SJSA1 (cell line): ENCODE data around the gene ELF3. TPM values are rescaled to one million over a fixed set of nuclear protein-coding genes. Genes with fewer than 3 reads are reported as not detected.
"Not testable (repeated sequence)": the region's sequence is repeated elsewhere in the genome, so short reads cannot be mapped to it uniquely, and the experiment has no call there.

Source experiments
- DNase-seq, 2 experiments: peaks; one replicate each; pipeline ENCODE4 v3.0.0-alpha.2; 2015 to 2020; ENCODE audit warnings: low spot score in 2 of 2, low read depth in 1 of 2
- H3K27ac ChIP-seq: fragments of 250-450 bp; sonication (Bioruptor Pico); 2 replicates; pipeline ENCODE4 v1.5.1; 2020; ENCODE audit warnings: mild to moderate bottlenecking, moderate library complexity
- H3K27me3 ChIP-seq: fragments of 250-450 bp; sonication (Bioruptor Pico); replicated peaks from 2 replicates; pipeline ENCODE4 v1.5.1; 2020; ENCODE audit warnings: mild to moderate bottlenecking, moderate library complexity
- H3K36me3 ChIP-seq: fragments of 250-450 bp; sonication (Bioruptor Pico); 2 replicates; pipeline ENCODE4 v1.5.1; 2020; ENCODE audit warnings: mild to moderate bottlenecking
- H3K4me1 ChIP-seq: fragments of 250-450 bp; sonication (Bioruptor Pico); replicated peaks from 2 replicates; pipeline ENCODE4 v1.6.1; 2021; ENCODE audit warnings: mild to moderate bottlenecking
- H3K4me3 ChIP-seq: fragments of 250-450 bp; sonication (Bioruptor Pico); 2 replicates; pipeline ENCODE4 v1.5.1; 2020; ENCODE audit warnings: mild to moderate bottlenecking
- H3K9me3 ChIP-seq: fragments of 250-450 bp; sonication (Bioruptor Pico); replicated peaks from 2 replicates; pipeline ENCODE4 v1.5.1; 2020; ENCODE audit warnings: mild to moderate bottlenecking
- total RNA-seq: library from RNA; depleted of rRNA; stranded (reverse); fragments of >200 nt; shearing (Covaris generic); gene quantifications from 2 replicates; pipeline ENCODE4 v1.2.3, GENCODE V29; 2014

The ELF3 gene
- total RNA-seq, 1 experiment from 2014 or later: 0.05 TPM

GRCh38 chr1:202014060-202014459 is 3.7 kb downstream of the ELF3 start:
- no peak for DNase-seq
- peaks cover 24% of the 10 kb centered on the region for H3K4me1 ChIP-seq

GRCh38 chr1:202014915-202015661 is 4.7 kb downstream of the ELF3 start:
- no peaks in the 10 kb centered on the region for H3K36me3 ChIP-seq
- peaks cover 17% of the 10 kb centered on the region for H3K4me1 ChIP-seq
- DNase-seq: no peak
- H3K27ac ChIP-seq: no peak overlapping the region
- H3K27me3 ChIP-seq: no peaks in the 10 kb centered on the region
- no peaks in the 10 kb centered on the region for H3K9me3 ChIP-seq
- H3K4me3 ChIP-seq: no peak overlapping the region

More at GRCh38 chr1:202014060-202014459, 3.7 kb downstream of the ELF3 start:
- H3K36me3 ChIP-seq: no peaks in the 10 kb centered on the region
- H3K4me3 ChIP-seq: no peak overlapping the region
- H3K27ac ChIP-seq: no peak overlapping the region
- H3K27me3 ChIP-seq: no peaks in the 10 kb centered on the region
- H3K9me3 ChIP-seq: no peaks in the 10 kb centered on the region

- H3K36me3 ChIP-seq: no peaks in the 10 kb centered on the region
- peaks cover 13% of the 10 kb centered on the region for H3K4me1 ChIP-seq
- no peak for DNase-seq
- no peak overlapping the region for H3K4me3 ChIP-seq
- no peaks in the 10 kb centered on the region for H3K27me3 ChIP-seq
- H3K27ac ChIP-seq: no peak overlapping the region
- no peaks in the 10 kb centered on the region for H3K9me3 ChIP-seq
These were observed 5.2 kb downstream of the ELF3 start for GRCh38 chr1:202015662-202015937.

- DNase-seq: no peak
- Histone ChIP-seq H3K4me3 (no peak overlapping the region), H3K36me3 (no peaks in the 10 kb centered on the region), H3K27me3 (no peaks in the 10 kb centered on the region), H3K27ac (no peak overlapping the region), H3K9me3 (no peaks in the 10 kb centered on the region), H3K4me1 (peaks cover 13% of the 10 kb centered on the region)
These were observed 5.8 kb downstream of the ELF3 start for GRCh38 chr1:202016022-202016810.

- no peaks in the 10 kb centered on the region for H3K27me3 ChIP-seq
- no peak for DNase-seq
- H3K4me3 ChIP-seq: no peak overlapping the region
- no peak overlapping the region for H3K27ac ChIP-seq
- no peaks in the 10 kb centered on the region for H3K9me3 ChIP-seq
- H3K4me1 ChIP-seq: peaks cover 19% of the 10 kb centered on the region
- no peaks in the 10 kb centered on the region for H3K36me3 ChIP-seq
These were observed 6.7 kb downstream of the ELF3 start for GRCh38 chr1:202016811-202017748.

- peaks cover 27% of the 10 kb centered on the region for H3K4me1 ChIP-seq
- no peak for DNase-seq
- no peaks in the 10 kb centered on the region for H3K36me3 ChIP-seq
- H3K4me3 ChIP-seq: no peak overlapping the region
- H3K9me3 ChIP-seq: no peaks in the 10 kb centered on the region
- H3K27ac ChIP-seq: no peak overlapping the region
- no peaks in the 10 kb centered on the region for H3K27me3 ChIP-seq
These were observed 7.5 kb downstream of the ELF3 start for GRCh38 chr1:202017749-202018467.

GRCh38 chr1:202018468-202019234 is 8.3 kb downstream of the ELF3 start:
- H3K36me3 ChIP-seq: no peaks in the 10 kb centered on the region
- DNase-seq: no peak

GRCh38 chr1:202019235-202019558 is 8.8 kb downstream of the ELF3 start:
- not testable (repeated sequence) for H3K36me3 ChIP-seq, DNase-seq, H3K27ac ChIP-seq, H3K9me3 ChIP-seq, H3K4me3 ChIP-seq, H3K27me3 ChIP-seq
- peaks cover 29% of the 10 kb centered on the region for H3K4me1 ChIP-seq

More at GRCh38 chr1:202018468-202019234, 8.3 kb downstream of the ELF3 start:
- Histone ChIP-seq H3K27me3 (no peaks in the 10 kb centered on the region), H3K27ac (no peak overlapping the region), H3K4me1 (peaks cover 29% of the 10 kb centered on the region), H3K9me3 (no peaks in the 10 kb centered on the region), H3K4me3 (no peak overlapping the region)

GRCh38 chr1:202023001-202023433 is 12.6 kb downstream of the ELF3 start:
- DNase-seq: no peak
- Histone ChIP-seq H3K4me3 (no peak overlapping the region), H3K4me1 (peaks cover 28% of the 10 kb centered on the region), H3K27ac (no peak overlapping the region), H3K27me3 (no peaks in the 10 kb centered on the region), H3K9me3 (no peaks in the 10 kb centered on the region), H3K36me3 (no peaks in the 10 kb centered on the region)

GRCh38 chr1:202029171-202029665 is 18.8 kb downstream of the ELF3 start:
- H3K9me3 ChIP-seq: no peaks in the 10 kb centered on the region
- peak overlapping the region; percentile 26 for H3K27ac ChIP-seq
- peaks cover 24% of the 10 kb centered on the region for H3K4me1 ChIP-seq
- no peaks in the 10 kb centered on the region for H3K27me3 ChIP-seq
- H3K4me3 ChIP-seq: no peak overlapping the region
- H3K36me3 ChIP-seq: no peaks in the 10 kb centered on the region
- DNase-seq: peak in 1 of 2 experiments; percentile 88

GRCh38 chr1:202029727-202030126 is 19.3 kb downstream of the ELF3 start:
- Histone ChIP-seq H3K36me3 (no peaks in the 10 kb centered on the region), H3K27me3 (no peaks in the 10 kb centered on the region), H3K4me3 (no peak overlapping the region), H3K9me3 (no peaks in the 10 kb centered on the region), H3K27ac (peak overlapping the region; percentile 26), H3K4me1 (peaks cover 28% of the 10 kb centered on the region)
- DNase-seq: no peak

- Histone ChIP-seq H3K27me3 (no peaks in the 10 kb centered on the region), H3K9me3 (no peaks in the 10 kb centered on the region), H3K27ac (no peak overlapping the region), H3K4me3 (no peak overlapping the region), H3K4me1 (peaks cover 41% of the 10 kb centered on the region), H3K36me3 (no peaks in the 10 kb centered on the region)
- DNase-seq: no peak
These were observed 21.4 kb downstream of the ELF3 start for GRCh38 chr1:202031796-202032195.
